K562 (cell line): ENCODE data around the gene SH3TC2. TPM values are rescaled to one million over a fixed set of nuclear protein-coding genes. Genes with fewer than 3 reads are reported as not detected.

Experiments used
- ATAC-seq: fragments of 200-7000 bp; cut with Tn5 transposase; 3 replicates; pipeline ENCODE4 v1.9.1; 2020; ENCODE audit warnings: moderate library complexity
- BruUV-seq: library from RNA; stranded (reverse); fragments of 400-500 nt; replicated peaks from 2 replicates; lab custom pipeline; 2021; lab: Mats Ljungman, UMichigan
- CTCF ChIA-PET: fragments of 300-600 bp; formaldehyde crosslinking; extraction: SDS; loops from one replicate; lab custom pipeline; 2021; ENCODE audit warnings: low intra/inter-chr PET ratio; lab: Yijun Ruan, JAX
- POLR2A ChIA-PET: fragments of 300-600, 350-650 bp; sonication (Branson Sonifier 250); formaldehyde crosslinking; extraction: SDS; loops from one replicate; lab custom pipeline; 2021; ENCODE audit warnings: antibody characterized with exemption, inconsistent platforms; lab: Yijun Ruan, JAX
- DNase-seq, 4 experiments: peaks; one replicate each; pipeline versions ENCODE4 v3.0.0 to v3.0.0-alpha.2; 2011 to 2018; ENCODE audit warnings: low spot score in 3 of 4, mixed read lengths in 3 of 4; ENCODE audit errors: extremely low read depth in 1 of 4
- FAIRE-seq: peaks from 2 replicates; lab custom pipeline; 2011; peaks lifted over from hg19 to GRCh38; lab: Jason Lieb, UNC
- H2AFZ ChIP-seq: 2 replicates; pipeline ENCODE4 v1.6.0; 2011; ENCODE audit warnings: low read depth, low read length, control low read depth, inconsistent platforms
- H3K27ac ChIP-seq: fragments of 200-600 bp; 3 replicates; pipeline ENCODE4 v1.8.0; 2011; ENCODE audit warnings: low read depth, mild to moderate bottlenecking, control low read depth, inconsistent platforms, low read length, moderate library complexity, mixed read lengths; ENCODE audit errors: extremely low read depth
- H3K27me3 ChIP-seq, 2 experiments: fragments of 300-600 bp in 1 of 2; 2 replicates in 1 of 2; 3 replicates in 1 of 2; pipeline versions ENCODE4 v1.6.0 to v1.8.0; 2011; ENCODE audit warnings: inconsistent platforms in 2 of 2, low read length in 2 of 2, mild to moderate bottlenecking in 1 of 2, mixed read lengths in 1 of 2, moderate library complexity in 1 of 2; ENCODE audit not compliant: control insufficient read depth in 2 of 2, insufficient read depth in 2 of 2
- H3K36me3 ChIP-seq: fragments of 300-600 bp; 3 replicates; pipeline ENCODE4 v1.8.0; 2011; ENCODE audit warnings: mild to moderate bottlenecking, low read length, inconsistent platforms; ENCODE audit not compliant: control insufficient read depth, insufficient read depth
- H3K4me1 ChIP-seq, 2 experiments: fragments of 200-600 bp in 1 of 2; replicated peaks in 1 of 2; 2 replicates in 1 of 2; 3 replicates in 1 of 2; pipeline versions ENCODE4 v1.5.1 to v1.8.0; 2011; ENCODE audit warnings: inconsistent platforms in 2 of 2, low read length in 2 of 2, mild to moderate bottlenecking in 1 of 2, mixed read lengths in 1 of 2, moderate library complexity in 1 of 2; ENCODE audit not compliant: control insufficient read depth in 2 of 2, insufficient read depth in 2 of 2
- H3K4me2 ChIP-seq: 2 replicates; pipeline ENCODE4 v1.6.1; 2011; ENCODE audit warnings: low read length, control low read depth, inconsistent platforms, mixed read lengths; ENCODE audit not compliant: insufficient read depth
- H3K4me3 ChIP-seq: fragments of 200-600 bp; sonication (generic), shearing (Covaris generic); 2 replicates; pipeline ENCODE4 v1.5.1; 2016; ENCODE audit warnings: control low read depth, inconsistent platforms
- H3K79me2 ChIP-seq: fragments of 200-600 bp; 3 replicates; pipeline ENCODE4 v1.8.0; 2011; ENCODE audit warnings: low read length, inconsistent platforms; ENCODE audit not compliant: control insufficient read depth, insufficient read depth
- H3K9ac ChIP-seq, 2 experiments: 2 replicates each; pipeline versions ENCODE4 v1.6.0 to v1.6.1; 2011; ENCODE audit warnings: low read depth in 2 of 2, low read length in 2 of 2, control low read depth in 1 of 2, inconsistent platforms in 1 of 2, mild to moderate bottlenecking in 1 of 2, mixed read lengths in 1 of 2; ENCODE audit not compliant: insufficient read depth in 1 of 2
- H3K9me1 ChIP-seq: one replicate; pipeline ENCODE4 v1.6.0; 2011; ENCODE audit warnings: inconsistent platforms, mild to moderate bottlenecking, low read length, moderate library complexity; ENCODE audit not compliant: control insufficient read depth, insufficient read depth
- H3K9me3 ChIP-seq: replicated peaks from 2 replicates; pipeline ENCODE4 v1.5.1; 2011; ENCODE audit warnings: low read depth, low read length, inconsistent platforms; ENCODE audit not compliant: control insufficient read depth, insufficient read depth
- H4K20me1 ChIP-seq: replicated peaks from 2 replicates; pipeline ENCODE4 v1.6.1; 2011; ENCODE audit warnings: low read length, inconsistent platforms, mixed read lengths; ENCODE audit not compliant: control insufficient read depth, insufficient read depth
- ARID1B ChIP-seq: fragments of 450-650 bp; IDR thresholded peaks from 2 replicates; pipeline ENCODE4 v1.6.1; 2016; ENCODE audit warnings: antibody characterized with exemption, mild to moderate bottlenecking, inconsistent platforms
- CEBPB ChIP-seq: fragments of 450-650 bp; IDR thresholded peaks from 2 replicates; pipeline ENCODE4 v1.6.1; 2016; ENCODE audit warnings: missing genetic modification characterization, missing compliant biosample characterization
- FOXP1 ChIP-seq: sonication (generic); formaldehyde crosslinking; IDR thresholded peaks from 2 replicates; pipeline ENCODE4 v1.8.0; 2022; ENCODE audit warnings: mild to moderate bottlenecking, missing genetic modification reagents
- NR0B1 ChIP-seq: fragments of 450-650 bp; IDR thresholded peaks from one replicate; pipeline ENCODE4 v1.6.1; 2018; ENCODE audit warnings: mild to moderate bottlenecking, moderate library complexity; ENCODE audit not compliant: partially characterized antibody
- PTBP1 ChIP-seq: fragments of 200-400 bp; formaldehyde crosslinking; IDR thresholded peaks from 2 replicates; pipeline ENCODE4 v1.6.1; 2017; ENCODE audit warnings: low read depth, low read length
- RFX5 ChIP-seq: IDR thresholded peaks from 2 replicates; pipeline ENCODE4 v1.6.1; 2011; ENCODE audit warnings: low read depth, mild to moderate bottlenecking, improper control_type of control experiment, low read length
- TEAD4 ChIP-seq, 2 experiments: sonication (generic) in 1 of 2; formaldehyde crosslinking in 1 of 2; IDR thresholded peaks; 2 replicates each; pipeline versions ENCODE4 v1.6.1 to v1.8.0; 2012 to 2022; ENCODE audit warnings: borderline replicate concordance in 1 of 2, inconsistent platforms in 1 of 2, low read length in 1 of 2, mild to moderate bottlenecking in 1 of 2, missing genetic modification reagents in 1 of 2
- ZBTB33 ChIP-seq: sonication (generic); formaldehyde crosslinking; IDR thresholded peaks from 2 replicates; pipeline ENCODE4 v1.8.1; 2023; ENCODE audit warnings: mild to moderate bottlenecking, missing genetic modification reagents
- ZNF408 ChIP-seq: fragments of 250-450 bp; sonication (Bioruptor Pico); IDR thresholded peaks from 2 replicates; pipeline ENCODE4 v1.4.0; 2020; ENCODE audit warnings: low read depth, mild to moderate bottlenecking, moderate library complexity
- ZNF431 ChIP-seq: sonication (generic); formaldehyde crosslinking; IDR thresholded peaks from 2 replicates; pipeline ENCODE4 v1.8.0; 2022; ENCODE audit warnings: mild to moderate bottlenecking, missing genetic modification reagents
- ZNF695 ChIP-seq: fragments of 450-650 bp; formaldehyde crosslinking; IDR thresholded peaks from 2 replicates; pipeline ENCODE4 v1.4.0; 2020; ENCODE audit warnings: mild to moderate bottlenecking, moderate library complexity
- ZSCAN29 ChIP-seq: fragments of 450-650 bp; IDR thresholded peaks from 2 replicates; pipeline ENCODE4 v1.6.1; 2017
- in situ Hi-C: fragments of 300-500 bp; cut with MboI; formaldehyde crosslinking; loops from 4 replicates; pipeline ENCODE4 v1.15.0; 2018; ENCODE audit warnings: inconsistent platforms, mixed read lengths
- intact Hi-C: fragments of 100-400 bp; cut with micrococcal nuclease; formaldehyde crosslinking; loops from 2 replicates; pipeline ENCODE4 v1.14.2; 2022
- polyA plus RNA-seq, 8 experiments: library from polyadenylated mRNA; depleted of rRNA in 4 of 8; stranded (reverse) in 5 of 8; unstranded in 3 of 8; fragments of >200 nt; fragmentation: Nextera tagmentation in 2 of 8; fragmentation: Illumina TruSeq in 1 of 8; extraction: Ambion mirVana in 2 of 8; extraction: Trizol in 1 of 8; gene quantifications; 2 replicates each; pipeline versions ENCODE4 v1.2.1 to v1.2.3, GENCODE V29; 2011 to 2014; ENCODE audit warnings: inconsistent platforms in 1 of 8, missing spikeins in 1 of 8
- total RNA-seq, 7 experiments: library from RNA; depleted of rRNA in 6 of 7; stranded (reverse); fragments of >200 nt in 6 of 7; fragmentation: Illumina TruSeq in 2 of 7; extraction: Trizol in 2 of 7; gene quantifications; 2 replicates each; pipeline versions ENCODE4 v1.2.1 to v1.2.3, GENCODE V29; 2011 to 2021; ENCODE audit warnings: low replicate concordance in 1 of 7

SH3TC2 gene
- total and polyA plus RNA-seq, 9 of the 15 experiments (the other 6 are each of a cell fraction or from before 2014, with no cell fraction given): 0.03 to 0.80 (median 0.55) TPM; not detected in 1

GRCh38 chr5:149082271-149082670, 19.4 kb upstream of the SH3TC2 start:
- in situ Hi-C loops: no loop called here

More at GRCh38 chr5:149082271-149082670, 19.4 kb upstream of the SH3TC2 start:
- ATAC-seq: no peak
- Histone ChIP-seq H3K36me3 (no peaks in the 10 kb centered on the region), H2AFZ (no peak overlapping the region), H4K20me1 (no peaks in the 10 kb centered on the region), H3K9me3 (no peaks in the 10 kb centered on the region), H3K79me2 (no peaks in the 10 kb centered on the region), H3K4me3 (no peak overlapping the region), H3K4me1 (no peaks in the 10 kb centered on the region), H3K9me1 (no peaks in the 10 kb centered on the region), H3K27me3 (no peaks in the 10 kb centered on the region), H3K4me2 (no peak overlapping the region), H3K27ac (no peak overlapping the region), H3K9ac (no peak overlapping the region)
- no peak for FAIRE-seq
- ChIA-PET CTCF (no interaction called here), POLR2A (interaction anchor here (0.6 kb wide), 1 partner anchor 148 kb away, joined by 3 read pairs; no protein-coding TSS in a partner anchor)
- intact Hi-C loops: loop anchor here (5.0 kb wide), 1 partner anchor 1620 kb away; no protein-coding TSS in a partner anchor
- TF ChIP-seq ARID1B (peak; percentile 26; the same call in 1 of the 2 replicates), PTBP1 (no peak), ZNF695 (CRISPR knock-in tag) (no peak), TEAD4 (IDR thresholded peaks at IDR 0.05; ENCODE audit: low read length) (peak; percentile 37; the same call in 1 of the 2 replicates), TEAD4 (CRISPR knock-in tag; IDR thresholded peaks at IDR 0.05; ENCODE audit: borderline replicate concordance) (no peak), ZBTB33 (no peak), FOXP1 (CRISPR knock-in tag) (no peak), ZNF408 (no peak), CEBPB (no peak), NR0B1 (no peak), ZSCAN29 (no peak), ZNF431 (CRISPR knock-in tag) (no peak), RFX5 (no peak)
- no peak for DNase-seq
- no TSS peak for BruUV-seq
